ENCODE measurements around the gene KSR2. TPM values are rescaled to one million over a fixed set of nuclear protein-coding genes. Genes with fewer than 3 reads are reported as not detected.
"Not testable (repeated sequence)": the region's sequence is repeated elsewhere in the genome, so short reads cannot be mapped to it uniquely, and the experiment has no call there.

The KSR2 gene
- total RNA-seq, 1 donor from 2014 or later: 0.28 TPM

DNA sequence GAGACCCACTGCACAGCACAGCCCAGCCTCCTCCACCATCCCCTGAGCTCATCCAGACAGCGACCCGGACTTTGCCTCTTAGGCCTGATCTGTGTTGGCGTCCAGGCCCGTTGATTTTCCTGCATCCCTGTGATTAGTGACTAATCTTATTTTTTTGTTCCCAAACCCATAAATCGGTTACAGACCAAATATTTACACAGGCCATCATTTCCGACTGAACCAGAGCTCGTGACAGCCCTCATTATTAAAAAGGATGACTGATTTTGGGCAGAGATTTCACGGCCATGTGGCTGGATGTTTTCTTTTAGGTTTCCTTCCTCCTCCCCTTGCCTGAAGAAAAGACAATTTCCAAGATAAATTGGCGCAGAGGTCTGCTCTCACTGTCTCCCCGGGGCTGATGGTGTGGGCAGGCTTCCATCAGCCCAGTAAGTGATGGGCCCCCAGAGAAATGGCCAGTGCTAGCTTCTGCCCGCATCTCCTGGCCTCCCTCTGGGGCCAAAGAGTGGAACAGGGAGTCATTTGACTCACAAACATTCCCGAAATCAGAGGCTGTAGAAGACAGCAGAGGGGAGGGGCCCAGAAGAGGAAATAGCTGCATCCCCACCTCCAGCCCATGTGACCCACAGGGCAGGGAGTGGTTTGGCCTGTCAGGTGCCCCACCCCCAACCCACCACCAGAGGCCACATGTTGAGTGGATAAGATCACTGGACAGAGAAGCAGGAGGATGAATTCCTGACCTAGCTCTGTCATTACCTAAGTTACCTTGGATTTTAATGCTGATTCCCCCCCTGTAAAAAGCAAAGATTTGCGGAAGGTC, 283.5 kb downstream of the KSR2 start:
- peak; percentile 68 for ATAC-seq

DNA sequence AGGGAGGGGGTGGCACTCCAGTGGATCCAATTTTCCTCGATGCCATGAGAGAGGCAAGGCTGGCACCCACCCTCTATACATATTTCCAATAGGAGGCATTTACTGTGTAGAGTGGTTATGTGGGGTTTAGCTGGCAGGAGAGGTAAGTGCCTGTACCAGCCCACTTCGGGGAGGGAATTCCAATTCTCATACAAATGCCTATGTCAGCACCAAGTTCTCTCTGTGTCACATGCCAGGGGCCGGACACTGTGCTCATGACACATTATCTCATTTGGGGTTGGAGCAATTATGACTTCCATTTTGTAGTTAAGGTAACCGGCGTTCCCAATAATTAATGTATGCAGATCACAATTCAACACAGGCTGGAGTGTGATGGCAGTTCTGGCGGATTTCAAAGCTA, 284.3 kb downstream of the KSR2 start:
- ATAC-seq: no peak

DNA sequence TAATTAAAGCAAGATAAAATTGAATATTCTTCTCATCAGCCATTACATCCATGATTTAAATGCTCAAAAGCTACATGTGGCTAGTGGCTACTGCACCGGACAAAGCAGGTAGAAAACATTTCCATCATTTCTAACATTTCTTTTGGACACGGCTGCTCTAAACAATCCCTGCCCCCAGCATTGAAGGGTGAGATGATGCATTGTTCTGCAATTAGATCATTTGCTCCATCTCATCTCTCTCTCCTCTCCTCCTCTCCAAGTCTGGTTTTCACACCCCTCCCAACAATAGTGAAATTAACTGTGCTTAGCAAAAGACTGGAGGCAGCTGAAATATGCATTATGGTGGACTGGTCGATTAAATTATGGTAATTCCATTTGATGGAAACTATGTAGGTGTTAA, 288.5 kb downstream of the KSR2 start:
- no peak for ATAC-seq

DNA sequence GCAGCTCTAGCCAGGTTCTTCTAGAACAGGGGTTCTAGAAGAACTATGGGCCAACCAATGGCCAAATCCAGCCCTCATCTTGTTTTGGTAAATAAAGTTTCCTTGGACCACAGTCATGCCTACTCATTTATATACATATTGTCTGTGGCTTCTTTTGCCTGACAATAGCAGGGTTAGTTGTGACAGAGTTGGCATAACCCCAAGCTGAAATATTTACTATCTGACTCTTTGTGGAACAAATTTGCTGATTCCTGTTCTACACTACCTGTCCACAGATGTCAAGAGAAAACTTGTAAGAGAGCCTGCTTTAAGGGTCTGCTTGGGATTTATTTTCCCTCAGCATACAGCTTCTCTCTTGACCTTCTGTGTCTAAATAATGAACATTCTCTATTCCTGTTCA, 289.0 kb downstream of the KSR2 start:
- no peak for ATAC-seq

DNA sequence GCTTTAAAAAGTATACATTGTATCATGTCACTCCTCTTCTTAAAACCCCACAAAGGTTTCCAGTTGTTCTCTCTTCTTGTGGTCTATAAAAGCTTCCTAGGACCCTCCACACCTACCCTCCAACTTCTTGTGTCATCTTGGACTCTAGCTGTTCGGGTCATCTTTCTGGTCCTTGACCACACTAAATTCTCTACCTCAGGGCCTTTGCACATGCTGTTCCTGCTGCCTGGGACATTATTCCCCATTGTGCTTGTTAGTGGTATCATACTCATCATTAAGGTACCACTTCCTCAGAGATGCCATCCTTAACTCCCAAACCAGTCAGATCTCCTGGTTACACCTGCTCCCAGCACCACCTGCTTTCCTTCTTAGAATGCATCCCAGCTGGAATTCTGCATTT, 294.0 kb downstream of the KSR2 start:
- no peak for ATAC-seq

DNA sequence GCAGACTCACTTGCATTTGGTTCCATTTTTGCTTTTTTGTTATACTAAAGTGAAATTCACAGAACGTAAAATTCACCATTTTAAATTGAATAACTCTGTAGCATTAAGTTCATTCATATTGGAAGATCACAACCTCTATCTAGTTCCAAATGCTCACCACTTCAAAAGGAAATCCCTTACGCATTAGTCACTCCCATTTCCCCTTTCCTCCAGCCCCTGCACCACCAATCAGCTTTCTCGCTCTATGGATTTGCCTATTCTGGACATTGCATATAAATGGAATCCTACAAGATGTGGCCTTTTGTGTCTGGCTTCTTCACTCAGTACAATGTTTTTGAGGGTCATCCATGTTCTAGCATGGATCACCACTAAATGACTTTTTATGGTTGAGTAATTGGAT, 294.5 kb downstream of the KSR2 start:
- no peak for ATAC-seq

DNA sequence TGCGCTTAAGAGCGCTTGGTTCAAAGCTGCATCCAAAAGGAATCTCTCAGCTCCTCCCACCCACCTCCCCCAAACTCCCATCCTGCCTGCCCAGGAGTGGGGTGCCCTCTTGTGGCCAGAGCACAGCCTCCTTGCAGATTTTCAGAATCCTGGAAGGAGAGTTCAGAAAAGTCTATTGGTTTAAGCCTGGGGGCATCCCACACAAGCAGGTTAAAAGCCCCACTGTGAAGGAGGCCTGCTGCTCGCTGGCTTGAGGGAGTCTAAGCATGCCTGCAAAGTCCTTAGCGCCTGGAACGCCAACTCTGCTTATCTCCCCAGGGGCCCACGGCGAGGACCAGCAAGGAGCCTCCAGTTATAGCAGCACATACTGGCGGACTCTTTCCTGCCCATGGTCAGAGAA, 297.1 kb downstream of the KSR2 start:
- peak; percentile 29 for ATAC-seq

DNA sequence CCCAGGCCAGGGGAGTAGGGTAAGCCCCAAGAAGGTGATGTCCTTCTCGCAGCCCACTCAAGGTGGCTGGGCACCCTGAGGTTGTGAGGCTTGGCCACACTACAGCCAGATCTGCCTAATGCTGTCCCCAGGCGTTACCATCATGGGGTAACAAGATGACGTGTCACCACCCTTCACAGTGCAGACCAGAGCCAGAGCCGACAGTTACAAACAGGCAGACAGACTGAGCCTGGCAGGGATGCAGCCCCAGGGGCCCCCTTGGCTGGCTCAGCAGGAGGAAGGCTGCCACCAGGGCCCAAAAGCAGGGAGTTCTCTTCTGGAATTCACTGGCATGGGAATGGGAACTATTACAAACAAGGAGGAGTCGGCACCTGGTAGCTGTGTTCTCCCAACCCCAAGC, 304.6 kb downstream of the KSR2 start:
- no peak for ATAC-seq

DNA sequence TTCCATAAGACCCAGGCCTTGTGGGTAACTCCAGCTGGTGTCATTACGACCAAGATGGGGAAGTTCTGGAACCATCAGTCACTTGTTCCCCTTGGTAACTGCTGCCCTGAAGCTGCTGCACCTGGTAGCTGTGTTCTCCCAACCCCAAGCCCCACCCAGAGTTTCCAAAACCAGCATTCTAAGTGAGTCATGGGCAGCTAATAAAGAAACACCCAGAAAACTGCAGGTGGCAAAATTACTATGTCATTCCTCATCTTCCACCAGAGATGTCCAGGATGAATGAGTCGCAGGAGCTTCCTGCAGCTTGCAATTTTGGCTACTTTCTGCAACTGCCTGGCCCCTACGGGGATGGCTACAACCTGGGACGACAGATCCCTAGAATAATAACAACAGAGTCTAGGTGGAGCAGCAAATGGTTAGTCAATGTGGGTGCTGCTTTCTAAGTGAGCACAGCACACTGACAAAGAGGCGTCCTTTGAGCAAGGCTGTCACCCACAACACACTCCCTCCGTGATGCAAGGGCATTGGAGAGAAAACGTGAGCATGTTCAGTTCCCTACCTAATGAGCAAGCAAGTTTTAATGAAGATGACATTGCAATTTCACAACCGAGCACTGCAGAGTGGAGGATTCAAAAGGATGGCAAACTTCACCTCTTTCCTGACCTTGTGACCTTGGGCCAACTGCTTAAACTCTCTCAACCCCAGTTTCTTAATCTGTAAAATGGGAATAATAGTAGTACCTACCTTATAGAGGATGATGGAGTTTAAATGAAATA, 306.0 kb downstream of the KSR2 start:
- no peak for ATAC-seq

DNA sequence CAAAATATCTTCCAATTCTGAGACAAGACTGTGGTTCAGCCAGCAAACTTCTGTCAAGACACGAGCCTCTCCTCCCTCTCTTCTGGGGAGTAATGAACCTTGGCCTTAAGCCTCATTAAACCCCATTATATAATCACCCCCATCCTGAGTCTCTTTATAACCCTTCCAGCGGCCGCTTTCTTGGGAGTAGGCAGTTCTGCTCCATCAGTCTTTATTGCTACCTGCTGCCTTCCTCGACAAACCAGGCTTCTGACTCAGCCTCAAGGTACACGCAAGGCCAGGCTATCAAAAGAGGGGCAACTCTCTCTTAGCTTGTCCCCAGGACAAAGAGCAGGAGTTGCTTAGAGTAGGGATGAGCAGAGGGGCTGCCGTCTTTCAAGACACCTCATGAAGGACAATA, 306.6 kb downstream of the KSR2 start:
- no peak for ATAC-seq

DNA sequence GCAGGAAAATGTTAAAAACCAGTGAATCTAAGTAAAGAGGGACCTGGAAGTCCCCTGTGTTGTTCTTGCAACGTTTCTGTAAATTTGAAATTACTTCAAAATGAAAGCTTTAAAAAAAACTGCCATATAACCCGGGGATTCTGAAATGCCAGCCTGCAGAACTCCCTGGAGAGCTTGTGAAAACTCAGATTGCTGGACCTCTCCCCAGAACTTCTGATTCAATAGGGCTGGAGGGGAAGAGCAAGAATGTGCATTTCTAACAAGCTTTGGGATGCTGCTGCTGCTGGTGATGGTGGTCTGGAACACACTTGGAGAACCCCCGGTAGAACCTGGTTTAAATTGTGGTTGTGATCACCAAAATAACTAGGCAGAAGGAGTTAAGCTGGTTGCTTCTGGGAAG, 307.3 kb downstream of the KSR2 start:
- ATAC-seq: no peak

DNA sequence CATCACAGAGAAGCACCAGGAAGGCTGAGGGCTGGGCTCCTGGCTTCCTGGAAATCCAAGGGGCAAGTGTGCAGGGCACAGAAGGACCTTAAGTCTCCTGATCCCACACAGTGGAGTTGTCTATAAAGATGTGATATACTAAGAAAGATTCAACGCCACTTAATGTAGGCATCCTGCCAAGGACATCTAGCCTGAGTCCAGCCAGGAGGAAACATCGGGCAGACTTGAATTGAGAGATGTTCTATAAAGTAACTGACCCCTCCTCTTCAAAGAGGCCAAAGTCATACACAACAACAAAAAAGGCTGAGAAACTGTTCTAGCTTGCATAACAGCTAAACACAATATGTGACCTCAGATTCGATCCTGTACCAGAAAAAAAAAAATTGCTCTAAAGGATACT, 307.9 kb downstream of the KSR2 start:
- ATAC-seq: no peak

DNA sequence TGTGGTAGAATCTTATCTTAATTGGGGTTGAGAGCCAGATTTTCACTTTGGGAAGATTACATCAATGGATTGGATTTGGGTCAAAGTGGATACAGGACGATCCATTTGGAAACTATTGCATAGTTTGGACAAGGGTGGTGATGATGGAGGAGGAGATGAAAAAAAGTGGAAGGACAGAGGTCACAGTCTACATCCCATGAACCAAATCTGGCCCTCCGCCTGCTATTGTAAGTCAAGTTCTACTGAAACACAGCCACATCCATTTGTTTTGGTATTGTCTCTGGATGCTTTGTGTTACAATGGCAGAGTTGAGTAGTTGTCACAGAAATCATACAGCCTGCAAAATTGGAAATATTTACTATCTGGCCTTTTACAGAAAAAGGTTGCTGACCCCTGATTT, 310.6 kb downstream of the KSR2 start:
- no peak for ATAC-seq

DNA sequence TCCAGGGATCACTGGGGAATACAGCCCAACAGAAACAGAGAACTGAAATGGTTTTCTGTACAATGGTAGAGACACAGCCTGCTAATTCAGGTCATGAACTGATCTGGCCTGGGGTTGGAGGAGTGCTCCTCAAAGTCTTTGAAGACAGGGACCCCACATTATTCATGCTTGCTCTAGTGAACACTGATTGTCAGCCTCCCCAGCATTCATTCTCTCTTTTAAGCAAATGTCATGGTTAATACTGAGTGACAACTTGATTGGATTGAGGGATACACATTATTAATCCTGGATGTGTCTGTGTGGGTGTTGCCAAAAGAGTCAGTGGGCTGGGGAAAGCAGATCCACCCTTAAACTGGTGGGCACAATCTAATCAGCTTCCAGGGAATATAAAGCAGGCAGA, 319.0 kb downstream of the KSR2 start:
- ATAC-seq: no peak

DNA sequence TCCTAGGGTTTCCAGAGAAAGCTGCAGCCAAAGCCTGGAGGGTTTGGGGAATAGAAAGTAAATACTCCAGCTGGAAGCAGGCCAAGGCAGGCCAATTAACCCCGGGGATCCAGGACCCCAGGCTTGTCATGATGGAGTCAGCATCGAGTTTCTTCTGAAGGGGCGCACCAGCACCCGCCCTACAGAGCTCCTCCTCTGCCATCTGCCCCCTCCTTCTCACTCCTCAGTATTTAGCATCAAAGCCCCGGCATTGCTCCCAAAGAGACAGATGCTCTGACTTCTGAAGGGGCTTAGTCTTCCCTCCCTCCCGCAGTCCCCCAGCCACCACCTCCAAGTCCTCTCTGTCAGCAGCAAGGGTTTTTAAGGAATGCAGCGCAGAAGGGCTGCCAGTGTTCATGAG, 322.3 kb downstream of the KSR2 start:
- no peak for ATAC-seq

DNA sequence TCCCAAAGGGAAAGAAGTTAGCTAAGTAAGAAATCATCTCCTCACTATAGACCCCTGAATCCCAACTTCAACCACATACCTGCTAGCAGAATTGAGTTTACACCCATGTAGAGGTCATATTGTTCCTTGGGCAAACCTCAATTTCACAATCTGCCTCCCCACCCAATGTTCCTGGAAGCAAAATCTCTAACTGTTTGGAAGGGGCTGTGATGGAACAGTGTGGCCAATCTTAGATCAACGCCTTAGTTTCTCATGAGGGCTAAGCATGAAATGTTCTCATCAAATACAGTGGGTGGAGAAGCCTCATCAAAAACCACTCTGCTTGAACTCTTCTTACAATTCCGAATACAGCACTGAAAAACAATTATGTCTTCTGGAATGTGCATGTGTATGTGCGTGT, 323.3 kb downstream of the KSR2 start:
- ATAC-seq: no peak

DNA sequence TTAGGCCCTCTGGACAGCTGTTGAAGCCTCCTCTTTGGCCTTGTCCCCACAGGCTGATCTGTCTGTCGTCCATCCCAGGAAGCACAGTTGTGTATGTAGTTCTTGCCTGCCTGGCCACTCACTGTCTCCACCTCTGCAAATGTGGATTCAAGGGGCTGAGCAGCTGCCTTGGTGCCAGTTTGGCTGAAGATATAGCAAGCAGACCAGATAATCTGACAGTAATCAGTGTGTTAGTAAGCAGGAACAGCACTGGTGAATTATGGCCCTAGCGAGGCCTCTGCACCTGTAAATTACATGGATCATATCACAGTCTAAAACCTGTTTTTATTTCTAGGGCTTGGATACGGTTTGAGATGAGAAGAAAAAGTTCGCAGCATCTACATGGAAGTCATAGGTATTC, 324.8 kb downstream of the KSR2 start:
- ATAC-seq: no peak

DNA sequence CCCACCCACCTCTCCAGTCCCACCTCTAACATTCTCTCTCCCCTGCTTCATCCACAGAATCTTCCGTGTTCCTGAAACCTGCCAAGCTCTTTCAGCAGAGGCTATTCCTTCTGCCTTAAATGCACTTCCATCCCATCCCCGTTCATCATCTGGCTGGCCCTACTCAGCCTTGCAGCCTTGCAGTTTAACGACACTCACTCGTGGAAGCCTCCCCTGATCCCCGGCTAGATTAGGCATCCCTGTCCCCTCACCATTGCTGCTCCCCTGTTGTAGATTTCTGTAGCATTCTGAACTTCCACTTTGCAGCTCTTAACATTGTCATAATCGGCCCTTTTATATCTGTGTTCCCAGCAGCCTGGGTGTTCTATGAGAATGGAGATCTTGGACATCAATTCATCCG, 326.9 kb downstream of the KSR2 start:
- ATAC-seq: no peak

DNA sequence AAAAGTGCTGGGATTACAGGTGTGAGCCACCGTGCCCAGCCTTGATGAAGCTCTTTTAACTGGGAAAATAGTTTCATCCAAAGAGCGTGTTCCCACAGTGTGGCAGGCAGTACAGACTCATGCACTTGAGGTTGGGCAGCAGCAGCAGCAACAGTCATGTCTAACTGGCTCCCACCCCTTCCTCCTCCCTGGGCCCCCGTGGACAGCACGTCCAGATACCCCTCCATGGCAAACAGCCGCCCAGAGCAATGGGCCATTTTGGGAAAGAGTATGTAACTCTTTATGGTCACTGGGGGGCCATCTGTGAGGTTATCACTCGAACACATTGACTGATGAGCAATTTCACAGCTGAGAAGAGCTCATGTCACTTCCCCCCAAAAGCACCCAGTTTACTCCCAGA, 328.3 kb downstream of the KSR2 start:
- no peak for ATAC-seq

DNA sequence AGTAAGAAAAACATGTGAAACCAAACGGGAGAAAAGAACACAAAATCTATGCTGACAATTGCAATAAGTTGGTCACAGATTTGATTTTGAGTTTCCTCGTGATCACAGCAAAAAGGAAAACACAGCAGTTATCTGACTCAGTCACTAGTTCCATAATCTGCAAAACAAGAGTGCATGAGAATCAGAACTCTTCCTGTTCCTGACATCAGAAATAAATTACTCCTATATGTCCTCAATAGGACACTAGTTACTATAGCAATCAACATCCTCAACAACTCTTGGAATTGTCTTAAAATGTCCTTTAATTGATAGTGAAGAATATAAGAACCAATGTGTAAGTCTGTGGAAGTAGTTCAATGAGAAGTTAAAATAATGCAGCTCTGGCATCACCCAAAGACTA, 339.3 kb downstream of the KSR2 start:
- no peak for ATAC-seq

DNA sequence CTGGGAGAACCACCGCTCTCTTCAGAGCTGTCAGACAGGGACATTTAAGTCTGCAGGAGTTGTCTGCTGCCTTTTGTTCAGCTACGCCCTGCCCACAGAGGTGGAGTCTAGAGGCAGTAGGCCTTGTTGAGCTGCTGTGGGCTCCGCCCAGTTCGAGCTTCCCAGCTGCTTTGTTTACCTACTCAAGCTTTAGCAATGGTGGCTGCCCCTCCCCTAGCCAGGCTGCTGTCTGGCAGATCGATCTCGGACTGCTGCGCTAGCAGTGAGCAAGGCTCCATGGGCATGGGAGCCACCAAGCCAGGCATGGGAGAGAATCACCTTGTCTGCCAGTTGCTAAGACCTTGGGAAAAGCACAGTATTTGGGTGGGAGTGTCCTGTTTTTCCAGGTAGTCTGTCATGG, 340.1 kb downstream of the KSR2 start:
- ATAC-seq: not testable (repeated sequence)

DNA sequence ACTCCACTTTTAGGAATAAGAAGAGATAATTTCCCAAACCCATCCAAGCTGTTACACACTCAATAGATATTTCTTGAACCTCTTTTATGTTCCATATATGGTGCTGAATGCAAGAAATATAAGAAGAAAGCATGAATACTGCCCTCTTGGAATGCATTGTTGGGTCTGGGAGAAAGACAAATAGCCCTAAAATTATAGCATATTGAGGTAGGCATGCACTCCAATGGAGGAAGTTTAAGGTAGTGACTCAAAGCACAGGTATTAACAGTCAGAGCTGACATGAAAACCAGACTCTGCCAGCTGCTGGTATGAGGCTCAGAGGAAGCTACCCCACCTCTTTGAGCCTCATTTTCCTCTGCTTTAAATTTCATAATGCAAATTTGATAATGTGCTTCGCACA, 346.0 kb downstream of the KSR2 start:
- ATAC-seq: no peak

DNA sequence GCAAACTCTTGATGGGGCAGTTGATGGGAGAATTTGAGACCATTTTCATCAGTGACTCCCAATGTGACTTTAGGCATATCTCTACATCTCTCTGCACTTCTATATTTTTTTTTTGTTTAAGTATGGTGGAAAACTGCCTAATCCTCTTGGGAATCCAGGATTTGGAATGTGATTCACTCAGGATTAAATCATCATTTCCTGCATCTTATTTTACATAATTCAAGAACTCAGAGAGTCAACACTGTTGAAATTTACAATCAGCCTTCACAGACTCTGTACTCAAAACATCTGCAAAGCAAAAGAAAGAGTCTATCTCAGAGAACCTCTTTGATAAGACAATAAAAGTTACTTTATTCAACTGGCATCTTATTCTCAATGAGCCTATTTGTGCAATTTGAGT, 346.7 kb downstream of the KSR2 start:
- no peak for ATAC-seq

DNA sequence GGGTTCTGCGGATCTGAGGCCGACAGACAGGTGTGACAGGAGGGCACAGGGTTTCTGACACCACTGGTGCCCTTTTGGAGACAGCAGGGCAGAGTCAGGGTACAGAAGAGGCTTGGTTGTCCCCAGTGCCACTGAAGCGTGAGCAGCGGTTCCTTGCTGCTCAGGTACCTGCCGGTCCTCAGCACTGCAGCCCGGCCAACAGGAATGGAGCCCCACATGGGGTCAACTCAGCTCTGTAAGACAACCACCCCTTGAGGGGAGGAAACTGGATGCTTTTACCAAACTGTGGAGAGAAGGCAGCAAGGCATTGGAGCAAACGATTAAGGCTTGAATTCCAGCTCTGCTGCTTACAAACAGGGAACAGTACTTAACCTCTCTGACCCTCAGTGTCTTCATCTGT, 361.0 kb downstream of the KSR2 start:
- no peak for ATAC-seq
